Glomerular endothelial cell (primary cell): ENCODE results near the gene NPRL2. TPM values are rescaled to one million over a fixed set of nuclear protein-coding genes. Genes with fewer than 3 reads are reported as not detected.

Source experiments
- DNase-seq: peaks from one replicate; pipeline ENCODE4 v3.0.0-alpha.2; 2011; ENCODE audit warnings: low read depth, low spot score; ENCODE audit errors: extremely low read depth
- total RNA-seq: library from RNA; depleted of rRNA; stranded (reverse); fragments of >200 nt; gene quantifications from 2 replicates; pipeline ENCODE4 v1.2.3, GENCODE V29; 2015

NPRL2 gene
- total RNA-seq, 1 donor from 2014 or later, result 20.9 TPM

DNA sequence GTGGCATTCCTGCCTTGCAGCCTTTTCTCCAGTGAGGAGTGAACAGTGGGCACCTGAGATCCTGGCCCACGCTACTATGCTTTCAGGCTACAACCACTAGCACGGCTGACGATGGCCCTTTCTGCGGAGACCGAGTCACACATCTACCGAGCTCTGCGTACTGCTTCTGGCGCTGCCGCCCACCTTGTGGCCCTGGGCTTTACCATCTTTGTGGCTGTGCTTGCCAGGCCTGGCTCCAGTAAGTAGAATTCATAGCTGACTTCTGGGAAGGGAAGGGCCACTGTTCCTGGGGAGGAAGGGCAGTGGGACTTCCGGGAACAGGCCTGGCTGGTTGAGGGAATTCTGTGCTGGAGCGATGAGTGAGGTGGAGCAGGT, 735 bp upstream of the NPRL2 start:
- no peak for DNase-seq

DNA sequence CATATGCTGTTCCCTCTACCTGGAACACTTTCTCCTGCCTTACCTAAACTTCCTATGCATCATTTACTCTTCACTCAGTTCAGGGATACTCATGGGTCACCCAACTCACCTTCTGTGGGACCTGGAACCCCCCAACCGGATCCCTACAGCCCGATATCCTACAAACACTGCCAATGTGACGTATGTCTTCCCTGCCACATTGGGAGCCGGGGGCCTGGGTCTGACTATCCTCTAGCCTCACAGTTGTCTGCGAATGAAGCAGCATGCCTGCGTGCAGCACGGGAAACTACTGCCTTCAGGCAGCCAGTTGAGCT, 405 bp downstream of the NPRL2 start:
- no peak for DNase-seq

DNA sequence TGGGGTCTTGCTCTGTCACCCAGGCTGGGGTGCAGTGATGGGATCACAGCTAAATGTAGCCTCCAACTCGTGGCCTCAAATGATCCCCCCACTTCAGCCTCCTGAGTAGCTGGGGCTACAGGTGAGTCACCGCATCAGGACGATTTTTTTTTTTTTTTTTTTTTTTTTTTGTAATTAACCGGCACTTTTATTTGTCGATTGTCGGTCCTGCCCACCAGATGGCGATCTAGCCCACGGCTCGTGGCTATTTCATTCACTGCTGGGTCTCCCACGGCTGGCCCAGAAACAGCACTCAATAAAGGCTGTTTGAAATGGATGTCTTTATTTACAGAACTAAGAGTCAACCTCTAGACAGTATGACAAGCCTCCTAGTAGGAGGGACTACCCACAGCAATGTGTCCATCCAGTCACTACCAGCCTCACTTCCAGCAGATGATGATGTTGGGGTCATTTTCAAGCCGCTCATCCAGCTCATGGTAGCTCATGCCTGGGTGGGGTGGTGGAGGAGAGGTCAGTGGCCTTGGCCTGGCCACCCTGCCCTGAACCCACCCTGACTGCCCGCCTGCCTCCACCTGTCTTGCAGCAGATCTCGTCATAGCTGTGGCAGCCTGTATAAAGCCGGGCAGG, 3.3 kb downstream of the NPRL2 start:
- DNase-seq, result no peak

DNA sequence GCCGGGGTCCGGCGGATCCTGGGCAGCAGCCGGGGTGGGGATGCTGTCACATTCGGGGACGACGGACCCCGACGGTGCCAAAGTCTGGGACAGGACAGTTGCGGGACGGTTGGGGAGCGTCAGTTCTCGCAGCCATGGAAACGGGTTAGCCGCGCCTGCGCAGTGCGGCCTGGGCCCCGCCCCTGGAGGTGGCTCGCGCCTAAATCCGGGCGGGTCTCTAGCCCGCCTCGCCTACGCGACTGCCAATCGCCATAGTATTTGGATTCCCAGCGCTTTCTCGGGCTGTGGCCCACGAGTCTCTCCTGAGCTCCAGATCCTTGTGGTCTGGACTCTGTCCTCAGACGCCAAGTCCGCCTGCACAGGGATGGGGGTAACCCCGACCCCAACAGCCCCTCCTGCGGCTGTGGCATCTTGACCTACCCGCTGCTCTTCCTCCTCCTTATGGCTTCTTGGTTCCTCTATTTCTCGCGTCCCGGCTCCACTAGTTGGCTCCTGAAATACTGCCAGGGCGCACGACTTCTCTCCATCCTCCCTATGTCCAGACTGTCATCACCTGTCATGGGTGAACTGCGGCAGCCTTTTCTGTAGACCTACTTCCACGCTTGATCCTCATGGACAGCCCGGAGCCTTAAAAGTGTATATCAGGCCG, 4.9 kb downstream of the NPRL2 start, which contains the start of gene ZMYND10:
ZMYND10 (minus strand) TSS at position 147 of the 649 bp plus-strand sequence. CDS start 153 bp downstream, outside the sequence.
- DNase-seq, result no peak

DNA sequence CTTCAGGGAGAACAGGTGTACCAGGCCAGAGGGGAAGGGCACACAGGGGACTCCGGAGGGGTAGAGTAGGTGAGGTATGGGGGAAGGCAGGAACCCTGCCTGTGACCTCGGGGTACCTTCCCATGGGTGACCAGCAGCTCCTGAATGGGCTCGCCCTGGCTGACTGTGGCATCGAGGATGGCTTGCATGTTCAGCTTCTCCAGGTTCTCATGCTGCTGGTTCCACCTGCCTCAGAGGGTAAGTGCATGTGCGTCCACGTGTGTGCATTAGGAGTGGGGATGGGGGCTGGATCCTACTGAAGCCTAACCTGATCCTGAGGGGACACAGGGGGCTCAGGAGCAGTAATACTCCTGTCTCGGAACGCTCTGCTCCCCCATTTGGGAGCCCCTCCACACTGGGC, 5.6 kb downstream of the NPRL2 start:
- no peak for DNase-seq

DNA sequence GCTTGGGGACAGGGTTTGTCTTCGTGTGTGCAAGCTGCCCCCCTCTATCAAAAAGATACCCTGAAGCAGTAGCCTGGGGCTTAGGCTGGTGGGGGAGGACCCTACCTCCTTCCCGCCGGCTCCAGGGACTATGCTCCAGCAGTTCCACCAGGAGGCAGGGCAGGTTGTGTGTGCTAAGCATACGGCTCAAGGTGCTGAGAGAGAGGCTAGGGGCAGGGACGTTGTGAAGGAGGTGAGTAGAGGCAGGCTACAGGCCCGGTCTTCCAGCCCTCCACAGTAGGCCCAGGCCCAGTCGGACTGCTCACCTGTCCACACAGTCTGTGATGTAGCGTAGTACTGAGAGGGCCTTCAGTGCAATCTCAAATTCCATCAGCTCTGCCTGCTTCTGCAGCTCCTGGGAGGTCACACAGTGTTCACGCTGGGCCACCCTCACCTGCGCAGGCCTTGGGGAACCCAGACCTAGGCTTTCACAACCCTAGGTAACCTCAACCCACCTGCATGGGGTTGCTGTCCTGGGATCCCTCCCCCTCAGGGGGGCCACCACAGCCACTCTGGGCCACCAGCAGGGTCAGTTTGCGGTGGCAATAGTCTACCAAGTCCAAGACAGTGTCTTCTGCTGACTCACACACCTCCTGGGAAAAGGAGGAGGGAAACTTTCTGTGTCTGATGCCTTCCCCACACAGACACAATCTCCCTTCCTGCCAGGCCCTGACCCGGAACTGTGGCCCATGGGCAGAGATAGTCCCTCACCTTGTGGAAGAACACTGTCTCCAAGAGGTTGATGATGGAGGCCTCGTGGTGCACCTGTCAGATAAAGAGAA, 7.6 kb downstream of the NPRL2 start:
- no peak for DNase-seq

DNA sequence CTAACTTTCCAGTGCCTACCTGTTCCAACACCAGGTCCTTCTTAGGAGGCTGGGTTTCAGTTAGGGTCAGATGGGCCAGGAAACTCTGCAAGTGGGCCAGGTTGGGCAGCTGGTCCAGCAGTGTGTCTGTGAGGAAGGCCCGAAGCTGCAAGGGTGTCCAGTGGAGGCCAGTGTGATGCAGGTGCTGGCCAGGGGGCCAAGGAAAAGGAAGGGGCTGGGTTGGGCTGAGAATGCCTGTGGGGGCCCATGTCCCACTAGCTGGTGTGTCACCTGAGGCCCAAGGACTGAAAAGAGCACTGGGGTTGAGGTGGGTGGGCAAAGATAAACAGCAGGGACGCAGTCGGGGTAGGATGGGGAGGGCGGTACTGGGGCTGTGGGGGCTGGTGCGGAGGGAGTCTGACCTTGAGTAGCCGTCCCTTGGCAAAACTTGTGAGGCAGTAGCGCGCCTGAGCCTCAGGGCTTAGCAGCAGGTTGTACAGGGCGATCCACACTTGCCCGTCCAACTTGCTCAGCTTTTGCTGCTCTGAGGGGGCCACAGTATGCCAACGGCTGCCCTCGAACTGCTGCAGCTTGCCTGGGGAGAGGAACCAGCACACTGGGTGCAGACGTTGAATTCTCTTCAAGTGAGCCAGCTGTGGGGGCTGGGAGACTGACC, 8.5 kb downstream of the NPRL2 start:
- no peak for DNase-seq

DNA sequence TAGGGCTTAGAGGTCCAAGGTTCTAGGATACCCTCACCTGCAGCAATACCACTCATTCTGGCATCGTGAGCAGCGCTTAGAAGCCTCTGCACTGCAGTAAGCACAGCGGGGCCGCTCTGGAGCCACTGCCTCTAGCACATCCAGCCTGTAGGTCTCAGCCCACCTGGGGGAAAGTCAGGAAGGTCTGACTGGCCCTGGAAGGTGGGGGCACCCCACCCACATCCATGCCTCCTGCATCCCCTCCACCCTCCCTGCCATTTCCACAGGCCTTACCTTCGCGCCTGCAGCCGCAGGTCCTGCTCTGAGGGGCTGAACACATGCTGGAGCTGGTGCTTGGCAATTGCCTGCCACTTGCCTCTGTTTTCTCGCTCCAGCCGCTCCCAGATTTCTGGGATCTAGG, 9.0 kb downstream of the NPRL2 start:
- DNase-seq, result no peak

DNA sequence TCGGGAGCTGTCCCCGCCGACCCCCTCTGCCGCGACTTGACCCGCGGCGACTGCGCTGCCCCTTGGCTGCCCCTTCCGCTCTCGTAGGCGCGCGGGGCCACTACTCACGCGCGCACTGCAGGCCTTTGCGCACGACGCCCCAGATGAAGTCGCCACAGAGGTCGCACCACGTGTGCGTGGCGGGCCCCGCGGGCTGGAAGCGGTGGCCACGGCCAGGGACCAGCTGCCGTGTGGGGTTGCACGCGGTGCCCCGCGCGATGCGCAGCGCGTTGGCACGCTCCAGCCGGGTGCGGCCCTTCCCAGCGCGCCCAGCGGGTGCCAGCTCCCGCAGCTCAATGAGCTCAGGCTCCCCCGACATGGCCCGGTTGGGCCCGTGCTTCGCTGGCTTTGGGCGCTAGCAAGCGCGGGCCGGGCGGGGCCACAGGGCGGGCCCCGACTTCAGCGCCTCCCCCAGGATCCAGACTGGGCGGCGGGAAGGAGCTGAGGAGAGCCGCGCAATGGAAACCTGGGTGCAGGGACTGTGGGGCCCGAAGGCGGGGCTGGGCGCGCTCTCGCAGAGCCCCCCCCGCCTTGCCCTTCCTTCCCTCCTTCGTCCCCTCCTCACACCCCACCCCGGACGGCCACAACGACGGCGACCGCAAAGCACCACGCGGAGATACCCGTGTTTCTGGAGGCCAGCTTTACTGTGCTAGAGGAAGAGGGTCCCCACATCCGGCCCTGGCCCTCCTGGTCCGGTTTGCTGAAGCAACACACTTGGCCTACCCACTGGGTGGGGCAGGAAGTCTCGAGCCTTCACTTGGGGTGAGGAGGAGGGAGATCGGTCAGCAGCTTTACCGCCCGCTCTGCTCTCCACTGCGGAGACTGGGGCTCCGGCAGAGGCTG, 9.9 kb downstream of the NPRL2 start, which contains the start of gene RASSF1:
RASSF1 (minus strand) TSS at position 389 of the 882 bp plus-strand sequence; CDS start at position 358, 31 bp downstream.
- no peak for DNase-seq

DNA sequence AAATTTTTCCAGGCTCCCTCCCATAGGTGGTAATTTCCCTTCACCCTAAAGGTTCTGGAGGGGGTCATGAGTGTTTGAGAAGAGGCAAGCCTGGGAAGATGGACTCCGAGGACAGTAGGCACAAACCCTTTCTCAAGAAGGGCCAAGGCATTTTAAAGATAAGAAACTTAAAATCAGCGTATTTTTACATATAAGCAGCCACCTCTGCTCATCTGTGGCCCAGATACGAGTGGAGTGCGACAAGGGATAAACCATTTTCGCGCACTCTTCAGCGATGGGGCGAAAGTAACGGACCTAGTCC, 10.5 kb downstream of the NPRL2 start:
- no peak for DNase-seq

DNA sequence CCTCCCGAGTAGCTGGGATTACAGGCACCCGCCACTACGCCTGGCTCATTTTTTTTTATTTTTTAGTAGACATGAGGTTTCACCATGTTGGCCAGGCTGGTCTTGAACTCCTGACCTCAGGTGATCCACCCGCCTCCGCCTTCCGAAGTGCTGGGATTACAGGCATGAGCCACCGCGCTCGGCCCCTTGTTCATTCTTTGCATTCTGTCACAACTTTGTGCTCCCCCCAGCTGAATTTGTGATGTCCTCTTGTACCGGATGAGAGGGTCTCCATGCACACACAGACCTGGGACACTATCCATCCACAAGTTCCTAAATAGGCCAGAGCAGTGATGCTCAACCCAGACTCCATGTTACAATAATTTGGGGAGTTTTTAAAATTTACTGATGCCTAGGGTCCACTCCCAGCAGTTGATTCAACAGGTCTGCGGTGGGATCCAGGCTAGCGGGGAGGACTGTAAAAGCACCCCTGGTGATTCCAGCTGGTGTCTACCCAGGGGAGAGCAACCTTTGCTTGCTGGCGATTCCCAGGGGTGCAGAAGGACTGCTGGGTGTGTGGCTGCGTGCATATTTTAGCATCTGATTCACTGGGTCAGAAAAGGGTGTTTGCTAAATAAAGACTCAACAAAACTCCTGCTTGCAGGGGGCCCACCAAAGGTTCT, 11.0 kb downstream of the NPRL2 start:
- no peak for DNase-seq

DNA sequence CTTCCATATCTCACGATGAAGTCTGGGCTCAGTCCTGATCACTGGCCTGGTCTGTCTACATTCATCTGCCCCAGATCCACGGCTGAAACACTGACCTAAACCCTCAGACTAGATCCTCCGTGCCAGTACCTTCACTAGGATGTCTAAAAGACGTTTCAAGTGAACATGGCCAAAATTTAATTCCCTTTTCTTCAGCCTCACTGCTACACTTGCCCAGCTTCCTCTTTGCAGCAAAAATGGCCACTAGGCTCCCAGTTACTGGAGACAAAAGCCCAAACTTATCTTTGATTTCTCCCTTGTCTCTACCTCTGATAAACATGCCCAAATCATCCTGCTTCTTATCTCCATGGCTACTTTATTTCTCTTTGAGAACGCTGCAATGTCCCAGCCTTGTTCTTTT, 11.6 kb downstream of the NPRL2 start:
- DNase-seq, result no peak

DNA sequence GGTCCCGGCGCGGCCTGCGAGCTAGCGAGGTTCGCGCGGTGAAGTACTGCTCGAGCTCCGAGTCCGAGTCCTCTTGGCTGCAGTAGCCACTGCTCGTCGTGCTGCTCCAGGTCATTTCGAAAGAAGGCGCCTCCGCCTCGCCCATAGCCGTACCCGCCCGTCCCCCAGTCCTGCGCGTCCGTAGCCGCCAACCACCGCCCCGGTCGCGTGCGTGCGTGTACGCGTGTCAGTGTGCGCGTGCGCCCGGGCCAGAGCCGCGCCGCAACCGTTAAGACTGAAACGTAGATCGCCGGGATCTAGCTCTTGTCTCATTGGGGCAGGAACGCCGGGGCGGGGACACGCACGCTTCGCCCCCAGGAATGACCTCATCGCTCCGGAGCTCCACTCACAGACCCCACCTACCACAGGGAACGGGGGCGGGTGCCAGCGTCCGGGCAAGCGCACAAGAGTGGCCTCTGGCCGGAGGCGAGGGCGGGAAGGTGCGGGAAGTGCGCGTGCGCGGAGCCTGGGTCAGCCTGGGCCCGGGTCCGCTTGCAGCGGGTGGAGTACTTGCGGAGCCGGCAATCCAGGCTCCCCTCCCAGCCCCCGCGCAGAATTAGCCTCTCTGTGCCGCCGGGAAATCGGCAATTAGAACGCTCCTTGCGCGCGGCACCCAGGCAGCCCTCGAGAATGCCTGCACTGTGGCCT, 13.3 kb downstream of the NPRL2 start:
- DNase-seq, result no peak

DNA sequence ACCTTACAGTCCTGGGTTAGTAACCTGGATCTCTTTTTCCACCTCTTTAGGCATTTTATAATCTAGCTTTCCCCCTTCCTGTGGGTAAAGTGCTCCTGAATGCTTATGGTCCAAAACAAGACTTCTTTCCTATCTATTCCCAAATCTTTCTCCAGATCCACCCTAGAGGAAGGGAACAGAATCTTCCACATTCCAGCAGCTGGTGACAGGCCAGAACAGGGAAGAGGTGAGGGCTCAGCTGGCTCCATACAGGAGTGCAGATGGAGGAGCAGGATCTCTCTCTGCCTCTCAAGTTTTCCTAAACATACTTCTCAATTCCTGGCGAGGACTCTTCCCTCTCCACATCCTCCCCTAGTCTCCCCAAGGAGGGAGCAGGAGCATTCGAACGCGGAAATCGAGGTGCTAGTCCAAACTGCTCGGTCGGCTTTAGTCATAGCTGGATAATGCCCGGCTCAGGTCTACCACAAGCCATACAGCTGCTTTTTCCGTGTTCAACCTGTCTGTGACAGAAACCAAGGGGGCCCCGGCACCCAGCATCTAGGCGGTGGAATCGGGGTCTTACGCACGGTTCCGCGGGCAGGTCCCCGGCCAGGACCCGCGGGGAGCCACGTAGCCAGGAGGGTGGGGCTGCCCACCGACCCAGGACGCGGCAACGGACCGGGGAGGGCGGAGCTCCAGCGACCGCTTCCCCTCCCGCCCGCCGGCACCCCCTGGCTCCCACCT, 14.0 kb downstream of the NPRL2 start:
- DNase-seq, result no peak

DNA sequence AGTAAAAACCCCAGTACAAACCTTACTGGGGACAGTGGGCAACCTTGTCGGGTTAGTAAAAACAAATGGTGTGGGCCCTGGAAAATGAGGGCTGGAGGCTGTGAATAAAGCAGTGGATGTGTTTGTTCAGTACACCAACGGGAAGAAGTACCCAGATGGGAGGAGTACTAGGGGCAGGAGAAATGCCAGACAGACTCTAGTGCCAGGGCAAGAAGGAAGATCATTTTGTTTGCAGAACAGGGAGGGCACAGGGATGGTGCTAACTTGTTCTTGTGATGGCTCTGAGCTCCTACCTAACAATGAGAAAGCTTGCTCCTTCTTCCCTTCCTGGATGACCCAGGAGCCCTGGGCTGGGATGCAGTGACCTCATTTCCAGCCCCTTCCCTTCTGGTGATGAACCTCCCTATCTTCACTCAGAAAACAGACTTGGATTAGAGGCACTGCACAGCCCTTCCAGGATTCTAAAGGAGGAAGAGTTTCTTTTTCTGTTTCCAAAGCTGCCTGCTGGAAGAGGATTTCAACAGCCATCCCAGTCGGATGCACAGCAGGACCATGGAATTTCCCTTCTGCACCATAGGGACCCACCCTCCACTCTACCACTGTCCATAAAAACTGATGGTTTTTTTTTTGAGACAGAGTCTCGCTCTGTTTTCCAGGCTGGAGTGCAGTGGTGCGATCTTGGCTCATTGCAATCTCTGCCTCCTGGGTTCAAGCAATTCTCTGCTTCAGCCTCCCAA, 16.1 kb downstream of the NPRL2 start:
- no peak for DNase-seq

DNA sequence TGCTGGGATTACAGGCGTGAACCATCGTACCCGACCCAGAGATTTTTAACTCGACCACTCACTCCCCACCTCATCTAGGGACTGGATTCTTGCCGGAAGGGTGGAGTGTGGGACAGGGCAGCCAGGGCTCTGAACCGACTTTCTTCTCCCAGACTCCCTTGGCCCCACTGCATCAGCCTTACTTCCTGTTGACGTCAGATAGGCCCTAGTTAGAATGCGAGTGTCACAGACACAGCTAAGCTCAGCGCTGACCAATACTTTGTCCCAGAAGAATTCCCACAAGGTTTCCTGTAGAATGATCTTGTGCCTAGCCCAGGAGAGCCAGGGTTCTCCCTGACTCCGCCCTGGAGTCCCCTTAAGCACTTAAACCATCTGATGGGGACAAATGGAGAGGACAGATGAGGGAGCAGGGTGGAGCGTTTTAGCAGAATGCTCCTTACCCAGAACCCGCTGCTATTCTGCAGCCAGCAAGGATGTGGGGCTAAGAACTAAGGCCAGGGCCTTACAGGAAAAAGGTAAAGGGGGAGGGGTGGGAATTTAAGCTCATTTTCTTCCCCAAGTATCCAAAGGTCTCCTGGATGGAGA, 16.7 kb downstream of the NPRL2 start:
- no peak for DNase-seq

DNA sequence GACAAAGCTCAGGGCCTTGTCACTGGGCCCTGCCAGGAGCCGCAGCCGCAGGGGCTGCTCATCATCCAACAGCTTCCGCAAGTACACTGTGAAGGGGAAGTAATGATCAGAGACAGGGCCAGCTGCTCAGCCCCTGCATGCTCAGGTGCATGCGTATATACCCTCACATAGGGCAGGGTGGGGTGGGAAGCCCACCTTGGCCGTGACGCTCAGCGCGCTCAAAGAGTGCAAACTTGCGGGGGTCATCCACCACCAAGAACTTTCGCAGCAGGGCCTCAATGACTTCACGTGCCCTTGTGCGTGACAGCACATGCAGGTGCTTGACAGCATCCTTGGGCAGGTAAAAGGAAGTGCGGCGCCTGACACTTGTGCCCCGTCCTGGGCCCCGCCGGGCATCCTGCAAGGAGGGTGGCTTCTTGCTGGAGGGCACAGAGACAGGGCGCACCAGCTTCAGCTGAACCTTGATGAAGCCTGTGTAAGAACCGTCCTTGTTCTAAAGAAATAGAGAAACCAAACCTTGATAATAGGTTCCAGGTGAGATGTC, 19.1 kb downstream of the NPRL2 start:
- no peak for DNase-seq

DNA sequence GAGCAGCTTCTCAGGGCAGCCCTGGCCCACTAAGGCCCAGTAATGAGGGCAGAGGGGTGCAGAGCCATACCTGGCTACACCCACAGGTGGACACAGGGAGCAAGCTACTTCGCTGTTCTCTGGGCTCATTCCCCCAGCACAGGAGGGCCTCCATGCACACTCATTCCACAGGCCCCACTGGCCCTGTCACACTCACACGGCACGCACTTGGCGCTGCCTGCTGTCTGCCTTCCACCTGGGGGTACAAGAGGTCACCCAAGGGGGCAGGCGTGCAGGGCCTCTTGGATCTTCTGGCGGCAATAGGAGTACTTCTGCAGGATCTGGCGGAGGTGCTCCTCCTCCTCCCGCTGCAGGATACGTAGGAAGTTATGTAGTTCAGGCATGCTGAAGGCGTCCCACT, 20.2 kb downstream of the NPRL2 start:
- DNase-seq, result no peak
